HG03575 (cell line): ENCODE results near the gene FNDC1.

Experiments
- ATAC-seq: cut with Tn5 transposase; IDR thresholded peaks from one replicate; pipeline ENCODE4 v1.9.1; 2021; ENCODE audit not compliant: unreplicated experiment, insufficient number of reproducible peaks, low FRiP score; ENCODE audit errors: extremely low read depth

Gene FNDC1

GRCh38 chr6:159196430-159196975 is 27.3 kb downstream of the FNDC1 start:
- no peak for ATAC-seq

- ATAC-seq: no peak
Observed at GRCh38 chr6:159197251-159197650, 28.1 kb downstream of the FNDC1 start.

- ATAC-seq: no peak
Observed at GRCh38 chr6:159201336-159201735, 32.1 kb downstream of the FNDC1 start.

- no peak for ATAC-seq
Observed at GRCh38 chr6:159203304-159204005, 34.3 kb downstream of the FNDC1 start.

GRCh38 chr6:159204605-159205004 is 35.4 kb downstream of the FNDC1 start:
- no peak for ATAC-seq

GRCh38 chr6:159212028-159212427 is 42.8 kb downstream of the FNDC1 start:
- no peak for ATAC-seq

- ATAC-seq: no peak
Observed at GRCh38 chr6:159212525-159213280, 43.5 kb downstream of the FNDC1 start.

GRCh38 chr6:159213405-159213804 is 44.2 kb downstream of the FNDC1 start:
- no peak for ATAC-seq

- ATAC-seq: no peak
Observed at GRCh38 chr6:159214281-159214680, 45.1 kb downstream of the FNDC1 start.

GRCh38 chr6:159217595-159218275 is 48.5 kb downstream of the FNDC1 start:
- no peak for ATAC-seq

- no peak for ATAC-seq
Observed at GRCh38 chr6:159220093-159220492, 50.9 kb downstream of the FNDC1 start.

GRCh38 chr6:159221486-159222170 is 52.4 kb downstream of the FNDC1 start:
- no peak for ATAC-seq

- ATAC-seq: no peak
Observed at GRCh38 chr6:159224452-159224851, 55.3 kb downstream of the FNDC1 start.

- ATAC-seq: no peak
Observed at GRCh38 chr6:159229651-159230051, 60.5 kb downstream of the FNDC1 start.

GRCh38 chr6:159232106-159232645 is 63.0 kb downstream of the FNDC1 start:
- no peak for ATAC-seq

- ATAC-seq: no peak
Observed at GRCh38 chr6:159232751-159233150, 63.6 kb downstream of the FNDC1 start.

- no peak for ATAC-seq
Observed at GRCh38 chr6:159233365-159234101, 64.3 kb downstream of the FNDC1 start.

GRCh38 chr6:159234102-159234553 is 64.9 kb downstream of the FNDC1 start:
- no peak for ATAC-seq
